Heart left ventricle (tissue), 13 donors: ENCODE data around the gene MYBPC1.

Source experiments
- POLR2A ChIP-seq, 2 donors: fragments of 450-650 bp; IDR thresholded peaks; one replicate each; pipeline ENCODE4 v1.6.1; 2017; ENCODE audit warnings: antibody characterized with exemption in 2 of 2, mild to moderate bottlenecking in 2 of 2, moderate library complexity in 2 of 2
- TF ChIP-seq, protein P1 (sequence below), 12 donors: fragments of 200-600 bp; sonication (generic) in 4 of 12; IDR thresholded peaks; one replicate each; pipeline versions ENCODE4 v1.5.0 to v1.8.0; 2018 to 2022; ENCODE audit warnings: antibody characterized with exemption in 12 of 12, mild to moderate bottlenecking in 5 of 12
- donor health status: ischemic (EF 13 %, LVEDD 7.1; RV severe dilation, severe dysfunction).
- donor health status: DM: no; HTN: yes; CAD: no.
- donor health status: DM: no; HTN: no; CAD: no.
- donor health status: ischemic (EF 25% LVEDD 6.9; RV normal size, moderate dysfunction).
- donor health status: ischemic (EF 25% LVEDD 5.7; RV mildly dilated, moderate dysfunction).
- donor health status: ischemic (EF 35%, LVEDD 5.7; RV mildly dilated, moderate dysfunction).
- donor health status: nonischemic (EF 11% LVEDD 7.7; RV severe dilation, severe dysfunction).
- donor health status: DM: yes; HTN: yes; CAD: no.
- donor health status: PGD.
- donor health status: ischemic (EF 29% LVEDD 5.4; RV normal size, mild dysfunction).
- donor health status: nonischemic (EF 23%, LVEDD 6.1; RV moderate dilation, normal function).

DNA sequence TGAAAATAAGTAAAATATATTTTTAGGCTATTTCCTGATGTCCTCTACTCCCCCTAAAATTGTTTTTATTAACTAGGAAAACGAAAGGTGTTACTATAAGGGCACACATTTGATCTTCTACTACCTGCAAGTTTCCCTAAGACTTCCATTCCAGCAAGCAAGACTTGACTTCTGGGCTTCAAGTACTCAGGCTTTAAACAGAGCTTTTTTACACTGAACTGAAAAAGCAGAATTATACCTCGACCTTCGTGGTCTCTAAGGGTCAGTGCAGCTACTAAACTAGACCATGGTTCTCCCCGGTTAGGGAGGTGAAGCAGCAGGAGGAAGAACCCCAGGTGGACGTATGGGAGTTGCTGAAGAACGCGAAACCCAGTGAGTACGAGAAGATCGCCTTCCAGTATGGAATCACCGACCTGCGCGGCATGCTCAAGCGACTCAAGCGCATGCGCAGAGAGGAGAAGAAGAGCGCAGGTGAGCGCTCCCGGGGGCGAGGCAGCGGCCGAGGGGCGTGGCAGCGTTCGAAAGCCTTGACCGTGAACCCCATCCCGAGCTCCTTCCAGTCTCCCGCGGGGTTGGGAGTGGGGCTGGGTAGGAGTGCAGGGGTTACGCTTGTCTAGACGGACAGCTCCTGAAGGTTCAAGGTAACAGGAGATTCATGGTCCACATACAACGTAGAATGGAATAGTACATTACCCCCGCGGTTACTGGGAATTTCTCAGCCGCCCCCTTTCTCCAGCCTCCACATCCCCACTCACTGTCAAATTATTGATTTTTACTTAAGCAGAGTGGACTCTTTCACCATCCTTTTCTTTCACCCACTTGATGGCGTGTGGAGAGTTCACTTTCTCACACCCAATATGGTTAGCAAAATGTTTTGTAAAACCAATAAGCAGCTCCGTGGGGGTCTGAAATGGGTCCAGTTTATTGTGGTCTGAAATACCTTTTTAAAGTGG, 47.6 kb downstream of the MYBPC1 start:
- TF ChIP-seq, protein P1, sequence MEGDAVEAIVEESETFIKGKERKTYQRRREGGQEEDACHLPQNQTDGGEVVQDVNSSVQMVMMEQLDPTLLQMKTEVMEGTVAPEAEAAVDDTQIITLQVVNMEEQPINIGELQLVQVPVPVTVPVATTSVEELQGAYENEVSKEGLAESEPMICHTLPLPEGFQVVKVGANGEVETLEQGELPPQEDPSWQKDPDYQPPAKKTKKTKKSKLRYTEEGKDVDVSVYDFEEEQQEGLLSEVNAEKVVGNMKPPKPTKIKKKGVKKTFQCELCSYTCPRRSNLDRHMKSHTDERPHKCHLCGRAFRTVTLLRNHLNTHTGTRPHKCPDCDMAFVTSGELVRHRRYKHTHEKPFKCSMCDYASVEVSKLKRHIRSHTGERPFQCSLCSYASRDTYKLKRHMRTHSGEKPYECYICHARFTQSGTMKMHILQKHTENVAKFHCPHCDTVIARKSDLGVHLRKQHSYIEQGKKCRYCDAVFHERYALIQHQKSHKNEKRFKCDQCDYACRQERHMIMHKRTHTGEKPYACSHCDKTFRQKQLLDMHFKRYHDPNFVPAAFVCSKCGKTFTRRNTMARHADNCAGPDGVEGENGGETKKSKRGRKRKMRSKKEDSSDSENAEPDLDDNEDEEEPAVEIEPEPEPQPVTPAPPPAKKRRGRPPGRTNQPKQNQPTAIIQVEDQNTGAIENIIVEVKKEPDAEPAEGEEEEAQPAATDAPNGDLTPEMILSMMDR (IDR thresholded peaks at IDR 0.05), result no peak
- no peak for TF ChIP-seq POLR2A (IDR thresholded peaks at IDR 0.05)
